ENCODE measurements around the gene SPATS2L. TPM values are rescaled to one million over a fixed set of nuclear protein-coding genes. Genes with fewer than 3 reads are reported as not detected.

Gene SPATS2L
- total RNA-seq, 1 donor from 2014 or later: 100 TPM

GRCh38 chr2:200377355-200378336 lies 71.2 kb downstream of the SPATS2L start:
- H3K9me3 ChIP-seq: no peaks in the 10 kb centered on the region
- peak; percentile 11 to 34 for ATAC-seq
- H3K27ac ChIP-seq: peak overlapping the region; percentile 66
- intact Hi-C loops (cut with DNase I): no loop called here
- no peaks in the 10 kb centered on the region for H3K36me3 ChIP-seq
- DNase-seq: no peak
- peaks cover 68% of the 10 kb centered on the region for H3K4me1 ChIP-seq
- H3K27me3 ChIP-seq (ENCODE audit: low read depth): no peaks in the 10 kb centered on the region
- H3K4me3 ChIP-seq: no peak overlapping the region
- TF ChIP-seq CTCF (IDR thresholded peaks at IDR 0.05): no peak

GRCh38 chr2:200378652-200379290 lies 72.3 kb downstream of the SPATS2L start:
- intact Hi-C loops (cut with DNase I): no loop called here
- Histone ChIP-seq H3K36me3 (no peaks in the 10 kb centered on the region), H3K4me1 (peaks cover 73% of the 10 kb centered on the region), H3K4me3 (no peak overlapping the region), H3K9me3 (no peaks in the 10 kb centered on the region), H3K27me3 (ENCODE audit: low read depth) (no peaks in the 10 kb centered on the region), H3K27ac (peak overlapping the region; percentile 66)
- no peak for TF ChIP-seq CTCF (IDR thresholded peaks at IDR 0.05)
- ATAC-seq (no peak), DNase-seq (no peak)

- TF ChIP-seq CTCF (IDR thresholded peaks at IDR 0.05): no peak
- no peak for DNase-seq
- Histone ChIP-seq H3K4me1 (peaks cover 66% of the 10 kb centered on the region), H3K4me3 (no peak overlapping the region), H3K27me3 (ENCODE audit: low read depth) (no peaks in the 10 kb centered on the region), H3K27ac (peak overlapping the region; percentile 66), H3K36me3 (no peaks in the 10 kb centered on the region), H3K9me3 (no peaks in the 10 kb centered on the region)
- peak; percentile 60 to 61 for ATAC-seq
- intact Hi-C loops (cut with DNase I): no loop called here
These were observed 73.1 kb downstream of the SPATS2L start for GRCh38 chr2:200379481-200380090.

DNA sequence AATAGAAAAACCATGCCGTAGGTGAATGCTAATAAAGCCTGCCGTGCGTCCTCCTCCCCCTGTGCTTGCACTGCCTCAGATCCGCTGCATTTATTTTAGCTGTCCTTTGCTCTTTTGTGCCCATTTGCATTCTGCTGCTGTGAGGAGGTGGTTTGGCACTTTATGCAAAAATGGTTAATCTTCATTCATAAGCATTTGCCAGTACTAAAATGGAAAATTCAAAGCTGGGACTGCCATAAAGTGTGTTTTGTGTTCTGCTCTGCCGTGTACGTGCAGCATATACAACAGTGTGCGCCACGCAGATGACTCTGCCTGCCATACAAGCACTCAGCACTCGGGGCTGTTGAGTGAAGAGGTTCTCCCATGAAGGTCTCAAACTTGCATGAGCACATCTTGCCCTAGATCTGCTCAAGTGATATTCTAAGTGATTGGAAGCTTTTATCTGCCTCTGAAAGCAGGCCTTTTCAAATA lies 73.6 kb downstream of the SPATS2L start:
- peaks cover 65% of the 10 kb centered on the region for H3K4me1 ChIP-seq
- H3K27ac ChIP-seq: peak overlapping the region; percentile 59
- H3K36me3 ChIP-seq: no peaks in the 10 kb centered on the region
- no peak for TF ChIP-seq CTCF (IDR thresholded peaks at IDR 0.05)
- DNase-seq: no peak
- ATAC-seq: peak; percentile 57 to 67
- H3K27me3 ChIP-seq (ENCODE audit: low read depth): no peaks in the 10 kb centered on the region
- no peaks in the 10 kb centered on the region for H3K9me3 ChIP-seq
- intact Hi-C loops (cut with DNase I): no loop called here
- no peak overlapping the region for H3K4me3 ChIP-seq

DNA sequence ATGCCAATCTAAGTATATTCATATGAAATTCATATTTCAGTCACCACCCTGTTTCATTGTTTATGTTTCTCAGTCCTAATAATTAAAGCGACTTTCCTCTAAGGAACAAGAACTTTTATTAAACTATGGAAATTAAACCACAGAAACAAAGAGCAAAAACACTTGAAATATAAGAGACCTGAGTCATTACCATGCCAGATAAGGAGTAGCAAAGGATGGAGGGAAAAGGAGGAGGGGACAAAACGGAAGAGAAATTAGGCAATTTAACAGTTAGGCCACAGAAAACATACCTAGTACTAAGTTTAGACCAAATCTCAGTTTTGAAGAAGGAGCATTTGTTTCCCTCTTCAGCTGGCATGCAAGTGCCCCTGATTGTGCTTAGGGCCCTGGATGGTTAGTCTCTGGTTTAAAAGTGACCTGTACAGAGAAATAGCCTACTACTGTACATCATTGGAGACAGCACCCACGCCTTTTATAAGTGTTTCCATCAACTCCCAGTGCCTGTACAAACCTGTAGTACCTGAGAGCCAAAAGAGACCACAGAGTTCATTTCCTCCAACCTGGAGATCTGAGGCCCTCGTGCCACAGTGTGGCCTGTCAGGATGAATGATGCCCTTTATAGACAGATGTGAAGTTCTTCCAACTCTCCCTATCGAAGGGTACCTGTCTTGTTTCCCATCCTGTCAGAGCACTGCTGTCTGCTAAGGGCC lies 74.5 kb downstream of the SPATS2L start:
- no peaks in the 10 kb centered on the region for H3K9me3 ChIP-seq
- intact Hi-C loops (cut with DNase I): no loop called here
- DNase-seq (no peak), ATAC-seq (peak; percentile 55 to 74)
- peak overlapping the region; percentile 59 for H3K27ac ChIP-seq
- H3K27me3 ChIP-seq (ENCODE audit: low read depth): no peaks in the 10 kb centered on the region
- no peak for TF ChIP-seq CTCF (IDR thresholded peaks at IDR 0.05)
- H3K4me1 ChIP-seq: peaks cover 61% of the 10 kb centered on the region
- no peaks in the 10 kb centered on the region for H3K36me3 ChIP-seq
- H3K4me3 ChIP-seq: no peak overlapping the region

All from lower lobe of right lung (tissue), 2 donors.